Frontal cortex (tissue), 4 donors: ENCODE measurements around the gene KLHL11. TPM values are rescaled to one million over a fixed set of nuclear protein-coding genes. Genes with fewer than 3 reads are reported as not detected.

Experiments used
- DNase-seq, 2 donors: peaks; one replicate each; pipeline ENCODE4 v3.0.0; 2012; ENCODE audit warnings: low spot score in 2 of 2
- FAIRE-seq: peaks from 2 replicates; lab custom pipeline; 2012; peaks lifted over from hg19 to GRCh38; lab: Jason Lieb, UNC
- small RNA-seq: library from RNA; depleted of rRNA; stranded (forward); fragments of <200 nt; gene quantifications from one replicate; pipeline ENCODE3, GENCODE V24; 2014
- total RNA-seq: library from RNA; depleted of rRNA; stranded (reverse); fragments of >200 nt; gene quantifications from one replicate; pipeline ENCODE4 v1.2.3, GENCODE V29; 2014
- donor health status: control.
- donor health status: control.
- donor health status: control.

Gene KLHL11
- total RNA-seq, 1 donor from 2014 or later = 70.1 TPM

DNA sequence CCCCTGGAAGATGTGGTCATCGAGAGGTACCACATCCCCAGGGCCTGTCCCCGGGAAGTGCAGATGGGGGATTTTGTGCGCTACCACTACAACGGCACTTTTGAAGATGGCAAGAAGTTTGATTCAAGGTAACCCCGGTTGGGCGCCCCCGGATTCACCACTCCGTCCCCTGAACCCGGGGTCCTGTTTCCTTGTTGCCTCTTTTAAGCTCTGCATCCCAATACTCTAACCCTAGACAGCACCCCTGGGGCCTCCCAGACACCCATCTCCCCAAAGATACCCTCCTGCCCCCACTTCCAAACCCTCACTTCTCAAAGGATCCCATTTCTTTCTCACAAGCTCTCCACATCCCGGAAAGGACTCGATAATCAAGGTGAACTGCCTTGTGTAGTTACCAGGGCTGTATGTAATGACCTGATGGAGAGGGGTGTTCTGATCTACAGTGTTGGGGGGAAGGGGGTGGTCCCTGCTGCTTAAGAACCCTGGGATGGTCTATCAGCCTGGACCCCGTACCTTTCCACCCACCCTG, 52.0 kb downstream of the KLHL11 start:
- DNase-seq (no peak), FAIRE-seq (no peak)

DNA sequence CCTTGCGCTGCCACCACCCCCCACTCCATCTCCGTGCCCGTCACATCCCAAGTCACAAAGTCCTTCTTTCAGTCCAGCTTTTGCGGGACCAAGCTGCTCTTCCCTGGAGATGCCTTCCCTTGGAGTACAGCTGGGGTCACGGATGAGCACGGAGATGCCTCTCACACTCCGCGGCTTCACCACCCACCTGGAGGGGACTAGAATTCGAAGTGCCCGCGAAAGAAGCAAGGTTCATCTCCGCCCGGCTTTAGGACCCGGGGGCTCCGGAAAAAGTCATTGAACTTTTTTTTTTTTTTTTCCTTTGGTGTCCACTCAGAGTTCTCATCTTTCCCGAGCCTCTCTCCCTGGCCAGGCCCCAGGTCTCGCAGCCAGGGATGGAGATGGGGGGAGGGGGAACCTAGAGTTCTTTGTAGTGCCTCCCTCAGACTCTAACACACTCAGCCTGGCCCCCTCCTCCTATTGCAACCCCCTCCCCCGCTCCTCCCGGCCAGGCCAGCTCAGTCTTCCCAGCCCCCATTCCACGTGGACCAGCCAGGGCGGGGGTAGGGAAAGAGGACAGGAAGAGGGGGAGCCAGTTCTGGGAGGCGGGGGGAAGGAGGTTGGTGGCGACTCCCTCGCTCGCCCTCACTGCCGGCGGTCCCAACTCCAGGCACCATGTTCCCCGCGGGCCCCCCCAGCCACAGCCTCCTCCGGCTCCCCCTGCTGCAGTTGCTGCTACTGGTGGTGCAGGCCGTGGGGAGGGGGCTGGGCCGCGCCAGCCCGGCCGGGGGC, 52.7 kb downstream of the KLHL11 start, which contains the start of gene FKBP10:
FKBP10 (plus strand) TSS at position 624 of the 771 bp plus-strand sequence; CDS start at position 655, 31 bp downstream.
- FAIRE-seq (no peak), DNase-seq (peak; percentile 72 to 74)

DNA sequence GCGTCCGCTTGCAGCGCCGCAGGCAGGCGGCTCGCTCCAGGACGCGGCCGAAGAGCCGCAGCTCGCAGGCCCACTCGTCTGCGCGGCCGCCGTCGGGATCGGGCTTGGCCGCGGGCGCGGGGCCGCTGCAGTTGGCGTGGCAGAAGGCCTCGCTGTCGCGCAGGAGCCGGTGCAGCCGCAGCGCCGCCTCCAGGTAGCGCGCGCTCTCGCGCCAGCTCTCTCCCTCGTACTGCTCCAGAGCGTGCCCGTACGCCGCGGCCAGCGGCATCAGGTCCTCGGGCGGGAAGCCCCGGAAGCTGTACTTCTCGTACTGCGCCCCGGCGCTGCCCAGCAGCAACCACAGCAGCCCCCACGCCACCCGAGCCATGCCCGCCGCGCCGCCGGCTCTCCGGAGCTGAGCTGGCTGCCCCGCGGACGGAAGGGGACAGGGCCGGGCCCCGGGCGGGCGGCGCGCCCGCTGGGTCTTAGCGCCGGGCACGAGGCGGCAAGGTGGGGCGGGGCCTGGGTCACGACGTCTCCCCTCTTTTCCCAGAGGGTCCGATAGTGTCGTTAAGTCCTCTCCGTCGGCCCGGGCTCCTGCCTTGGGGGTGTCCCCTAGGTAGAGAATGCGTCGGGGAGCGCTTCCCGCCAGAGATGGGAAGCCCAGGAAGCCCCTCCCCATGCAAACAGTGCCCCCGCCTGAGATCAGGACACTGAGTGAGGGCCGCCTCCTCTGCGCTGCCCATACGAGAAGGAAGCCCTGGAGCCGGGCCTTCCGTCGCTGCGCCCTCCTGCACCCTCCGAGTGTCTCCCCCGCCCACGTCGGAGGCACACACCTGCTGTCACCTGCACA, 53.5 kb downstream of the KLHL11 start, which contains the start of gene P3H4:
P3H4 (minus strand) TSS at position 401 of the 832 bp plus-strand sequence; CDS start at position 367, 34 bp downstream.
- FAIRE-seq = no peak
- DNase-seq = peak; percentile 81

DNA sequence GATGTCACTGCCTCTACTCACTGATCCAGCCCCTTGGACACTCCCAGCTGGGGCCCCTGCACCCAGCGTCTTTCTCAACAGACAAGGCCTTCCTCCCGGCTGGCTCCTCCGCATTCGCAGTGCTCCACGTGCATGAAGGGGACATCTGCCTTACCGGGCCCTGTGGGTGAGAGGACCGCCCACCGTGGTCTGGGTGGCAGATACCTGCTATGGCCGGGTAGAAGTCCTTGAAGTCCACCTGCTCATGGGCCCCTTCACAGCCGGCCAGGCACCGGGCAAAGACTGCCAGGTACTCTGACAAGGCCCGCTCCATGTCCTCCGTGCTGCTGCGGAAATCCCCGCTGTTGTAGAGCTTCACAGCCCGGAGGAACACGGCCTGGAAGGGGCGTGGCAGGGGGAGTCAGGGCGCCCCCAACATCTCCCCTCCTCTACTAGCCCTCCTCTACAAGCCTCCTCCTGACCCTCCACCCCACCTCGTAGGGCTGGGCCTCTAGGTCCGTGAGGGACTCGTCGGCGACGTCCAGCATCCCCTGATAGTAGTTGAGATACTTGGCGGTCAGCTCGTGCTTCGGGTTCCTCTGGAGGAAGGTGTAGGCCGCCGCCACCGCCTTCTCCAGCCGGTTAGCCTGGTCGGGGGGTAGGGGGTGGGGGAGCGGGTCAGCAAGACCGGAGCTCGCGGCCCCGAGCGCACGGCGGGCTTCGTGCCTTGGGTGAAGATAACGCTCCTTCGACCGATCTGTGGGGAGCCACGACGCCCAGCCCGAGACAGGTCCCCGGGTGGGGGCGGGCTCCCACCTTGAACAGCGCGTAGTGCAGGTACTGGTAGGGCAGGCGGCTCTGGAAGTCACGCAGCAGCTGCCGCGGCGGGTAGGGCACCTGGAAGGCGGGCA, 54.3 kb downstream of the KLHL11 start:
- DNase-seq (no peak), FAIRE-seq (no peak)

DNA sequence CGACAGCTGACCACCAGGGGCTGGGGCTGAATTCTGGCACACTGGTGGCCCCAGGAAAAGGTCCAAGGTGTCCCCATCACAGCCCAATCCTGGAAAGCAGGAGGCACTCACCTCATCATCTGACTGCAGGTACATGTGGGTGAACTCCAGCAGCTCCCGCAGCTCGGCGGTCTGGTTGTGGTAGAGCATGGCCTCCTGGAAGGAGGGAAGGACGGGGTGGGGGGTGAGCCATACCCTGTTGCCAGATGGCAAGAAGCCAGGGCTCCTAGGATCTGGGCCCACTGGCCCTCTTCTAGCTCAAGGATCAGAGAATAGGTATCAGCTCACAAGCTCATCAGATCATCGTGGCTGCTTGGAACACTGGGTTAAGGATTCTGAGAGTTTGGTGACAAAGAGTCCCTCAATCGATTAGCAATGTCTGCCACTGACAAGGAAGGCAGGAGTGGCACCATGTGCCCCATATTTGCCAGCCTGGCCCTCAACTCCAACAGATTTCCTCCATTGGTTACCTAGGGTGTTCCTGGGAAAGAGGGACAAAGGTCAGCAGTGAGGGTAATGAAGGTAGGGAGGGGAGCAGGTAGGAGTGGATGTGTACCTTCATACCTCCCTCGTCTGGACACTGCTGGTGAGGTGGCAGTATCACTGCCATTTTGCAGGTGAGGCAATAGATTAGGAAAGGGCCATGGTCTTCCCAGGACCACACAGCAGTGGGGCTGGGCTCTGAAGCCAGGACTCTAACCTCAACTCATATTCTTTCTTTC, 58.4 kb downstream of the KLHL11 start:
- FAIRE-seq = no peak
- DNase-seq = no peak

Small RNAs within 50 kb of the gene (small RNA-seq; reads per million reads assigned to genes)
- not detected for gene AC125257.2

Other genes with a start within 250 kb of the KLHL11 start
- gene KRT17, start 240.8 kb downstream of the KLHL11 start, total RNA-seq = under 0.01 TPM
- 70.1 TPM for gene EIF1, start 176.5 kb downstream of the KLHL11 start, total RNA-seq
- gene GAST, start 153.1 kb downstream of the KLHL11 start, total RNA-seq = not detected
- gene HAP1, start 130.8 kb downstream of the KLHL11 start, total RNA-seq = under 0.01 TPM
- gene JUP, start 78.7 kb downstream of the KLHL11 start, total RNA-seq = 33.8 TPM
- 10.2 TPM for gene P3H4, start 53.5 kb downstream of the KLHL11 start, total RNA-seq
- 9.0 TPM for gene FKBP10, start 52.4 kb downstream of the KLHL11 start, total RNA-seq
- 131 TPM for gene NT5C3B, start 29.2 kb downstream of the KLHL11 start, total RNA-seq
- under 0.01 TPM for gene KLHL10, start 27.6 kb downstream of the KLHL11 start, total RNA-seq
- 140 TPM for gene ACLY, start 53.5 kb upstream of the KLHL11 start, total RNA-seq
- 3.3 TPM for gene ODAD4, start 65.2 kb upstream of the KLHL11 start, total RNA-seq
- gene CNP, start 101.4 kb upstream of the KLHL11 start, total RNA-seq = 50.5 TPM
- 91.3 TPM for gene DNAJC7, start 152.0 kb upstream of the KLHL11 start, total RNA-seq
- gene NKIRAS2, start 154.7 kb upstream of the KLHL11 start, total RNA-seq = 31.4 TPM
- gene C17orf113, start 185.2 kb upstream of the KLHL11 start, total RNA-seq = 3.7 TPM
- gene ZNF385C, start 233.1 kb upstream of the KLHL11 start, total RNA-seq = 0.41 TPM
- 0.82 TPM for gene DHX58, start 247.3 kb upstream of the KLHL11 start, total RNA-seq